ENCODE measurements around the gene ELOB. TPM values are rescaled to one million over a fixed set of nuclear protein-coding genes. Genes with fewer than 3 reads are reported as not detected.

Gene ELOB
- total and polyA plus RNA-seq, 10 of the 15 experiments (the other 5 are each of a cell fraction or from before 2014, with no cell fraction given), result 86.9 to 823 (median 263) TPM

DNA sequence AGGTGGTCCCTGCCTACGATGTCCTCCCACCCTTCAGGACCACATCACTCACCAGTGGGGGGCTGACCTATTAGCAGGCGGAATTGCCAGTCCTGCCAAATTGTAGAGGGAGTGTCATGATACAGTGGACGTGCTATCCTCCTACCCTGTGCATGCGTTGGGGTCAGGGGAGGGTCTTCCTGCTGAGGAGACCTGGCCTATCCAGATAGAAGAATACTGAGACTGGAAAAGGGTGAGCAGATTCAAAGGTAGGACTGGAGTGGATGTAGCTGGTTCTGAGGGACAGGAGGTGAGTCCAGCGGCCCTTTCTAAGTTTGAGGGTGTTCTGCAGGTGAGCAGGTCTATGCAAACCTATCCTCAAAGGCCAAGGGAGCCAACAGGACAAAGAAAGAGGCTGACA is 29.2 kb upstream of the ELOB start:
- WGBS (ENCODE audit: insufficient coverage, insufficient replicate concordance, low lambda C conversion rate, missing lambda C conversion rate), result 30% methylated on average over 5 of the region's 5 CpGs
- DNase-seq (ENCODE audit: low read depth, low spot score), result no peak
- no peaks in the 10 kb centered on the region for H3K4me1 ChIP-seq (ENCODE audit: control insufficient read depth, insufficient read depth, low read length)
- H3K79me2 ChIP-seq (ENCODE audit: control insufficient read depth, insufficient read depth, low read length), result no peaks in the 10 kb centered on the region
- CTCF ChIA-PET, result no interaction called here
- SMC1A ChIA-PET (ENCODE audit: uncharacterized antibody, unreplicated experiment), result no interaction called here
- POLR2A ChIA-PET, result no interaction called here
- no peak for FAIRE-seq
- in situ Hi-C loops (cut with MboI) (no loop called here), intact Hi-C loops (cut with micrococcal nuclease; ENCODE audit: unreplicated experiment) (loop anchor here (10.0 kb wide), 1 partner anchor 49 kb away; the partner anchor contains the start of gene PRSS22)
- ATAC-seq, result no peak
- H4K20me1 ChIP-seq (ENCODE audit: control insufficient read depth, insufficient read depth), result no peaks in the 10 kb centered on the region
- no peaks in the 10 kb centered on the region for H3K36me3 ChIP-seq (ENCODE audit: control insufficient read depth in 2 of 2, insufficient read depth in 2 of 2, low read length in 1 of 2)
- BruUV-seq (replicated peaks), result no TSS peak
- no peak overlapping the region for H3K4me2 ChIP-seq (ENCODE audit: control insufficient read depth, insufficient read depth)
- H3K9ac ChIP-seq (ENCODE audit: control insufficient read depth, insufficient read depth, low read length), result no peak overlapping the region
- H2AFZ ChIP-seq (ENCODE audit: control insufficient read depth, low read depth, low read length), result no peak overlapping the region
- no peaks in the 10 kb centered on the region for H3K9me3 ChIP-seq (replicated peaks; ENCODE audit: control insufficient read depth, insufficient read depth, low read length)
- H3K27ac ChIP-seq (ENCODE audit: control insufficient read depth, insufficient read depth), result no peak overlapping the region
- peaks cover 0 to 1% of the 10 kb centered on the region in 2 experiments; a peak in 1 of 4 replicates for H3K27me3 ChIP-seq (replicated peaks in 1 of 2; ENCODE audit: control insufficient read depth in 2 of 2, insufficient read depth in 2 of 2, low read length in 1 of 2)
- RAD21 ChIA-PET (ENCODE audit: unreplicated experiment), result no interaction called here
- TF ChIP-seq, protein P1, sequence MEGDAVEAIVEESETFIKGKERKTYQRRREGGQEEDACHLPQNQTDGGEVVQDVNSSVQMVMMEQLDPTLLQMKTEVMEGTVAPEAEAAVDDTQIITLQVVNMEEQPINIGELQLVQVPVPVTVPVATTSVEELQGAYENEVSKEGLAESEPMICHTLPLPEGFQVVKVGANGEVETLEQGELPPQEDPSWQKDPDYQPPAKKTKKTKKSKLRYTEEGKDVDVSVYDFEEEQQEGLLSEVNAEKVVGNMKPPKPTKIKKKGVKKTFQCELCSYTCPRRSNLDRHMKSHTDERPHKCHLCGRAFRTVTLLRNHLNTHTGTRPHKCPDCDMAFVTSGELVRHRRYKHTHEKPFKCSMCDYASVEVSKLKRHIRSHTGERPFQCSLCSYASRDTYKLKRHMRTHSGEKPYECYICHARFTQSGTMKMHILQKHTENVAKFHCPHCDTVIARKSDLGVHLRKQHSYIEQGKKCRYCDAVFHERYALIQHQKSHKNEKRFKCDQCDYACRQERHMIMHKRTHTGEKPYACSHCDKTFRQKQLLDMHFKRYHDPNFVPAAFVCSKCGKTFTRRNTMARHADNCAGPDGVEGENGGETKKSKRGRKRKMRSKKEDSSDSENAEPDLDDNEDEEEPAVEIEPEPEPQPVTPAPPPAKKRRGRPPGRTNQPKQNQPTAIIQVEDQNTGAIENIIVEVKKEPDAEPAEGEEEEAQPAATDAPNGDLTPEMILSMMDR (IDR thresholded peaks at IDR 0.05 in 2 of 3, conservative IDR thresholded peaks at IDR 0.05 in 1 of 3; ENCODE audit: control insufficient read depth in 2 of 3, extremely low read depth in 1 of 3, insufficient read depth in 1 of 3, low read depth in 3 of 3, low read length in 3 of 3), result no peak
- TF ChIP-seq SMAD5 (IDR thresholded peaks at IDR 0.05; ENCODE audit: low read depth) (no peak), BCL11A (IDR thresholded peaks at IDR 0.05; ENCODE audit: low read depth, low read length) (no peak), YBX1 (IDR thresholded peaks at IDR 0.05) (no peak), HDGF (IDR thresholded peaks at IDR 0.05) (no peak), EGR1 (IDR thresholded peaks at IDR 0.05; ENCODE audit: borderline replicate concordance in 1 of 2, low read depth in 2 of 2, low read length in 2 of 2) (no peak), HDAC6 (IDR thresholded peaks at IDR 0.05; ENCODE audit: unreplicated experiment) (no peak), ATF7 (IDR thresholded peaks at IDR 0.05; ENCODE audit: low read depth) (no peak), TAF1 (IDR thresholded peaks at IDR 0.05; ENCODE audit: borderline replicate concordance, low read depth, low read length) (no peak), PAX5 (IDR thresholded peaks at IDR 0.05; ENCODE audit: borderline replicate concordance, low read depth, low read length) (no peak), SIX5 (IDR thresholded peaks at IDR 0.05; ENCODE audit: low read depth, low read length, severe bottlenecking) (no peak), RB1 (IDR thresholded peaks at IDR 0.05; ENCODE audit: borderline replicate concordance) (no peak), SMC3 (IDR thresholded peaks at IDR 0.05; ENCODE audit: borderline replicate concordance, low read length) (no peak), HDAC2 (IDR thresholded peaks at IDR 0.05) (no peak)
- TF ChIP-seq, protein P2, sequence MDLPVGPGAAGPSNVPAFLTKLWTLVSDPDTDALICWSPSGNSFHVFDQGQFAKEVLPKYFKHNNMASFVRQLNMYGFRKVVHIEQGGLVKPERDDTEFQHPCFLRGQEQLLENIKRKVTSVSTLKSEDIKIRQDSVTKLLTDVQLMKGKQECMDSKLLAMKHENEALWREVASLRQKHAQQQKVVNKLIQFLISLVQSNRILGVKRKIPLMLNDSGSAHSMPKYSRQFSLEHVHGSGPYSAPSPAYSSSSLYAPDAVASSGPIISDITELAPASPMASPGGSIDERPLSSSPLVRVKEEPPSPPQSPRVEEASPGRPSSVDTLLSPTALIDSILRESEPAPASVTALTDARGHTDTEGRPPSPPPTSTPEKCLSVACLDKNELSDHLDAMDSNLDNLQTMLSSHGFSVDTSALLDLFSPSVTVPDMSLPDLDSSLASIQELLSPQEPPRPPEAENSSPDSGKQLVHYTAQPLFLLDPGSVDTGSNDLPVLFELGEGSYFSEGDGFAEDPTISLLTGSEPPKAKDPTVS (IDR thresholded peaks at IDR 0.05; ENCODE audit: low read depth, low read length), result no peak
- TF ChIP-seq, protein P3, sequence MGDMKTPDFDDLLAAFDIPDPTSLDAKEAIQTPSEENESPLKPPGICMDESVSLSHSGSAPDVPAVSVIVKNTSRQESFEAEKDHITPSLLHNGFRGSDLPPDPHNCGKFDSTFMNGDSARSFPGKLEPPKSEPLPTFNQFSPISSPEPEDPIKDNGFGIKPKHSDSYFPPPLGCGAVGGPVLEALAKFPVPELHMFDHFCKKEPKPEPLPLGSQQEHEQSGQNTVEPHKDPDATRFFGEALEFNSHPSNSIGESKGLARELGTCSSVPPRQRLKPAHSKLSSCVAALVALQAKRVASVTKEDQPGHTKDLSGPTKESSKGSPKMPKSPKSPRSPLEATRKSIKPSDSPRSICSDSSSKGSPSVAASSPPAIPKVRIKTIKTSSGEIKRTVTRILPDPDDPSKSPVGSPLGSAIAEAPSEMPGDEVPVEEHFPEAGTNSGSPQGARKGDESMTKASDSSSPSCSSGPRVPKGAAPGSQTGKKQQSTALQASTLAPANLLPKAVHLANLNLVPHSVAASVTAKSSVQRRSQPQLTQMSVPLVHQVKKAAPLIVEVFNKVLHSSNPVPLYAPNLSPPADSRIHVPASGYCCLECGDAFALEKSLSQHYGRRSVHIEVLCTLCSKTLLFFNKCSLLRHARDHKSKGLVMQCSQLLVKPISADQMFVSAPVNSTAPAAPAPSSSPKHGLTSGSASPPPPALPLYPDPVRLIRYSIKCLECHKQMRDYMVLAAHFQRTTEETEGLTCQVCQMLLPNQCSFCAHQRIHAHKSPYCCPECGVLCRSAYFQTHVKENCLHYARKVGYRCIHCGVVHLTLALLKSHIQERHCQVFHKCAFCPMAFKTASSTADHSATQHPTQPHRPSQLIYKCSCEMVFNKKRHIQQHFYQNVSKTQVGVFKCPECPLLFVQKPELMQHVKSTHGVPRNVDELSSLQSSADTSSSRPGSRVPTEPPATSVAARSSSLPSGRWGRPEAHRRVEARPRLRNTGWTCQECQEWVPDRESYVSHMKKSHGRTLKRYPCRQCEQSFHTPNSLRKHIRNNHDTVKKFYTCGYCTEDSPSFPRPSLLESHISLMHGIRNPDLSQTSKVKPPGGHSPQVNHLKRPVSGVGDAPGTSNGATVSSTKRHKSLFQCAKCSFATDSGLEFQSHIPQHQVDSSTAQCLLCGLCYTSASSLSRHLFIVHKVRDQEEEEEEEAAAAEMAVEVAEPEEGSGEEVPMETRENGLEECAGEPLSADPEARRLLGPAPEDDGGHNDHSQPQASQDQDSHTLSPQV (IDR thresholded peaks at IDR 0.05), result no peak
- TF ChIP-seq, protein P4, sequence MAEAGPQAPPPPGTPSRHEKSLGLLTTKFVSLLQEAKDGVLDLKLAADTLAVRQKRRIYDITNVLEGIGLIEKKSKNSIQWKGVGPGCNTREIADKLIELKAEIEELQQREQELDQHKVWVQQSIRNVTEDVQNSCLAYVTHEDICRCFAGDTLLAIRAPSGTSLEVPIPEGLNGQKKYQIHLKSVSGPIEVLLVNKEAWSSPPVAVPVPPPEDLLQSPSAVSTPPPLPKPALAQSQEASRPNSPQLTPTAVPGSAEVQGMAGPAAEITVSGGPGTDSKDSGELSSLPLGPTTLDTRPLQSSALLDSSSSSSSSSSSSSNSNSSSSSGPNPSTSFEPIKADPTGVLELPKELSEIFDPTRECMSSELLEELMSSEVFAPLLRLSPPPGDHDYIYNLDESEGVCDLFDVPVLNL (IDR thresholded peaks at IDR 0.05; ENCODE audit: low read depth, low read length), result no peak
- H3K4me3 ChIP-seq, result no peak overlapping the region
